ENCODE results near the gene GALNT6. TPM values are rescaled to one million over a fixed set of nuclear protein-coding genes. Genes with fewer than 3 reads are reported as not detected.

The GALNT6 gene
- total and polyA plus RNA-seq, 7 donors, result 0.10 to 2.1 (median 0.40) TPM

DNA sequence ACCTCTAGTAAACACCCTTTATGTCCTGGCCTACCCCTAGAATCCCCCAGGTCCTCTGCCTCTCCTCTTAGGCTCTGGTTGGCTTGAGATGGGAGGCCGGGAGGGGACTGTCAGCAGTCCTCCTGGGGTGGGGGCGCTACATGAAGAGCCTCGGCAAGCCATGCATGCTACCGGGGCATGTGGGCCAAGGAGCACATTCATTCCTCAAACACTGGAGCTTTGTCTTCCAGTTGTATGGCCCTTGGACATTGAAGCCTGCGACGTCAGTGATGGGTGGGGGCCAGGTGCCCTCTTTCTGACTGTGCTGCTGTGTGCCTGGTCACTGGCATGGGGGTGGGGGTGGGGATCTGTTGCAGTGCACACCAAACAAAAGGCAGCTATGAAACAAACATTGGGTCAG is 28.9 kb downstream of the GALNT6 start:
- Histone ChIP-seq H3K9me3 (no peaks in the 10 kb centered on the region), H3K4me3 (no peak overlapping the region), H3K36me3 (ENCODE audit: insufficient read depth in 1 of 2, low read depth in 1 of 2) (no peaks in the 10 kb centered on the region), H3K4me1 (no peaks in the 10 kb centered on the region), H3K27me3 (ENCODE audit: insufficient read depth in 3 of 3, low read length in 2 of 3) (peaks cover 0 to 5% (median 0%) of the 10 kb centered on the region in 3 donors), H3K27ac (no peak overlapping the region)
- TF ChIP-seq, protein P1, sequence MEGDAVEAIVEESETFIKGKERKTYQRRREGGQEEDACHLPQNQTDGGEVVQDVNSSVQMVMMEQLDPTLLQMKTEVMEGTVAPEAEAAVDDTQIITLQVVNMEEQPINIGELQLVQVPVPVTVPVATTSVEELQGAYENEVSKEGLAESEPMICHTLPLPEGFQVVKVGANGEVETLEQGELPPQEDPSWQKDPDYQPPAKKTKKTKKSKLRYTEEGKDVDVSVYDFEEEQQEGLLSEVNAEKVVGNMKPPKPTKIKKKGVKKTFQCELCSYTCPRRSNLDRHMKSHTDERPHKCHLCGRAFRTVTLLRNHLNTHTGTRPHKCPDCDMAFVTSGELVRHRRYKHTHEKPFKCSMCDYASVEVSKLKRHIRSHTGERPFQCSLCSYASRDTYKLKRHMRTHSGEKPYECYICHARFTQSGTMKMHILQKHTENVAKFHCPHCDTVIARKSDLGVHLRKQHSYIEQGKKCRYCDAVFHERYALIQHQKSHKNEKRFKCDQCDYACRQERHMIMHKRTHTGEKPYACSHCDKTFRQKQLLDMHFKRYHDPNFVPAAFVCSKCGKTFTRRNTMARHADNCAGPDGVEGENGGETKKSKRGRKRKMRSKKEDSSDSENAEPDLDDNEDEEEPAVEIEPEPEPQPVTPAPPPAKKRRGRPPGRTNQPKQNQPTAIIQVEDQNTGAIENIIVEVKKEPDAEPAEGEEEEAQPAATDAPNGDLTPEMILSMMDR (IDR thresholded peaks at IDR 0.05), result no peak
- intact Hi-C loops (cut with DNase I), result no loop called here
- no peak for DNase-seq
- WGBS, 3 donors, result 73 to 80% (median 73%) methylated on average over 6 of the region's 6 CpGs
- no peak for ATAC-seq

DNA sequence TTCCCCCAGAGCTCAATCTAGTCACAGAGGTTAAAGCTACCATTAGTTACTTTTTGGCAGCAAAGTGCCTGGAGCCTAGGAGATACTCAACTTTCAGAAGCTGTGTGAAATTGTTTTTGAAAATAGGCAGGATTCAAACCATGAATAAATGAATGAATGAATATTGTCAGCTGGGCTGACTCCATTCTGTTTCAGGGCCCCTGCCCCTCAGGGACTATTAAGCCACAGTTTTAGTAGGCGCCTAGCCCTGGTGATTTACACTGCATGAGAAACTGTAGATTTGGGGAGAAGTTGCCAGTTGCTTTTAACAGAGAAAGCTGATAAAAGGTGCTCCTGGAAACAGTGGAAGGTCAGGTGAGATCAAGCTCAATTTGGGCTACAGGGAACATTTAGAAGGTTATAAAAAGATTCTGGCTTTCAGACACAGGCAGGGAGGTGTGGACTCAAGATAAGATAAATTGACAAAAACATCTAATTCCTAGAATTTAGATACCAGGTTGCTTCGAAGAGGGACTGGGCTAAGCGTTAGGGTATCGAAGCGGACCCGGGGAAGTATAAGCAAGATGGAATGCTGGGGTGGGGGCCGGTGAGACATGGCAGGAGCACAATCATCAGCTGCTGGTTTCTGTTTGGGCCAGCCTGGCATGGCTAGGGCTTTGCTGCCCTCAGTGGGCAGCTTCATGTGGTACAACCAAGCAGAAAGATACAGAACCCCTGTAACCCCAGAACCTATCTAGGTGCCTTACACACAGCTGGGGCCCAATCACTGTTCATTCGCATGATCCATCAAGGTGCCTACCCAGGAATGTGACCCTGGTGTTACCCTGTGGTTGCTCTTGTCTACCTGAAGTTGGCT is 29.8 kb downstream of the GALNT6 start:
- ATAC-seq (no peak), DNase-seq (no peak)
- TF ChIP-seq, protein P1 (IDR thresholded peaks at IDR 0.05), result no peak
- intact Hi-C loops (cut with DNase I), result no loop called here
- H3K27me3 ChIP-seq (ENCODE audit: insufficient read depth in 3 of 3, low read length in 2 of 3), result peaks cover 0 to 5% (median 0%) of the 10 kb centered on the region in 3 donors
- no peaks in the 10 kb centered on the region for H3K4me1 ChIP-seq
- no peaks in the 10 kb centered on the region for H3K9me3 ChIP-seq
- WGBS, 3 donors, result 74 to 84% (median 81%) methylated on average over 8 of the region's 8 CpGs
- H3K4me3 ChIP-seq, result no peak overlapping the region
- H3K36me3 ChIP-seq (ENCODE audit: insufficient read depth in 1 of 2, low read depth in 1 of 2), result no peaks in the 10 kb centered on the region
- no peak overlapping the region for H3K27ac ChIP-seq

DNA sequence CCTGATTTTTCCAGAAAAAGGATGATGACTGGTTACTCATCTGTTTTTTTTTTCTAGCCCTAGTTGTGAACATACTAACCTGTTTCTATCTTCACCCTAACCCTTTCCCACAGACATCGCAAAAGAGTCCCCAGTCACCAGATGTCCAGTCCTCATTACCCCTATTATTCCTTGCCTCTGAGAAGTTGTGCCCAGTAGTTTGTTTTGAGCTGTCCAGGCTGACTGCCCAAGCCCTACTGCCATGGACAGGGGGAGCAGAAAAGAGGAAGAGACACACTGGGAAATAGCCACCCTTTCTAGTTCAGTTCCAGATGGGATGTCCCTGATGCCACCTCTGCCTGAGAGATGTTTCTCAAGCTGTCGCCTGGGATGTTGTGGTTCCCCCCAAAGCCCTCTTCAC is 30.9 kb downstream of the GALNT6 start:
- H3K4me1 ChIP-seq, result no peaks in the 10 kb centered on the region
- intact Hi-C loops (cut with DNase I), result no loop called here
- no peak overlapping the region for H3K27ac ChIP-seq
- TF ChIP-seq, protein P1 (IDR thresholded peaks at IDR 0.05), result no peak
- H3K36me3 ChIP-seq (ENCODE audit: insufficient read depth in 1 of 2, low read depth in 1 of 2), result no peaks in the 10 kb centered on the region
- ATAC-seq (no peak), DNase-seq (no peak)
- peaks cover 0 to 5% (median 0%) of the 10 kb centered on the region in 3 donors for H3K27me3 ChIP-seq (ENCODE audit: insufficient read depth in 3 of 3, low read length in 2 of 3)
- H3K9me3 ChIP-seq, result no peaks in the 10 kb centered on the region
- H3K4me3 ChIP-seq, result no peak overlapping the region
- 90 to 98% (median 92%) methylated on average over 2 of the region's 2 CpGs for WGBS, 3 donors

DNA sequence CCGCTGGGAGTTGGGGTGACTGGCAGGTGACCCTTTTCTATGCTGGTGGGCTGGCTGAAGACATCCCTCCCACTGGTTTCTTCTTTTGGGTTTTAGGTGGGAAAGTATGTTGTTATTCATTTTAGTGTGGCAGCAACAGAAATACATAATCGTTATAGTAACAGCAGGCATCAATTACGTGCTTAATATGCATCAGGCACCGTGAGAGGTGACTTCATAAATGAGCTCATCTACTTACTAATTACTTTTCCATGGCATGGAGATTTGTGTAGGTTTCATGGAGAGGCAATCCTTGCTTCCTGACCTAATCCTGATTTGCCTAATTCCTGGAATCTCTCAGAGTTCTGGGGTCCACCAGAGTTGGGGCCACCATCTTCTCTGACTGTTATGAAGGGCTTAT is 31.4 kb downstream of the GALNT6 start:
- Histone ChIP-seq H3K9me3 (no peaks in the 10 kb centered on the region), H3K4me1 (no peaks in the 10 kb centered on the region), H3K4me3 (no peak overlapping the region), H3K27me3 (ENCODE audit: insufficient read depth in 3 of 3, low read length in 2 of 3) (peaks cover 0 to 5% (median 0%) of the 10 kb centered on the region in 3 donors), H3K36me3 (ENCODE audit: insufficient read depth in 1 of 2, low read depth in 1 of 2) (no peaks in the 10 kb centered on the region), H3K27ac (no peak overlapping the region)
- TF ChIP-seq, protein P1 (IDR thresholded peaks at IDR 0.05), result no peak
- no peak for DNase-seq
- no peak for ATAC-seq
- 67 to 71% (median 68%) methylated on average over 4 of the region's 4 CpGs for WGBS, 3 donors
- intact Hi-C loops (cut with DNase I), result no loop called here
